Stomach smooth muscle (tissue), 2 donors: Measurements from ENCODE around the gene WDR20.
"Not testable (repeated sequence)": the region's sequence is repeated elsewhere in the genome, so short reads cannot be mapped to it uniquely, and the experiment has no call there.

Experiments used
- H3K27ac ChIP-seq: one replicate; pipeline ENCODE4 v1.7.0; 2013; ENCODE audit warnings: mild to moderate bottlenecking, low read length, inconsistent platforms
- H3K27me3 ChIP-seq, 2 donors: one replicate each; pipeline ENCODE4 v1.7.0; 2013; ENCODE audit warnings: low read length in 2 of 2; ENCODE audit not compliant: insufficient read depth in 2 of 2, control insufficient read depth in 1 of 2
- H3K36me3 ChIP-seq, 2 donors: one replicate each; pipeline ENCODE4 v1.7.0; 2013; ENCODE audit warnings: low read length in 2 of 2; ENCODE audit not compliant: control insufficient read depth in 2 of 2, insufficient read depth in 2 of 2
- H3K4me1 ChIP-seq: one replicate; pipeline ENCODE4 v1.7.0; 2013; ENCODE audit warnings: low read length; ENCODE audit not compliant: control insufficient read depth, insufficient read depth
- H3K4me3 ChIP-seq, 2 donors: one replicate each; pipeline ENCODE4 v1.7.0; 2013; ENCODE audit warnings: low read length in 2 of 2
- H3K9ac ChIP-seq, 2 donors: one replicate each; pipeline ENCODE4 v1.7.0; 2013; ENCODE audit warnings: low read length in 2 of 2, mild to moderate bottlenecking in 1 of 2
- H3K9me3 ChIP-seq, 2 donors: one replicate each; pipeline ENCODE4 v1.7.0; 2013; ENCODE audit warnings: low read length in 2 of 2; ENCODE audit not compliant: control insufficient read depth in 2 of 2
- donor health status: healthy.
- donor health status: Pancreatic carcinoma.

Gene WDR20

GRCh38 chr14:102105369-102105768, 34.3 kb upstream of the WDR20 start:
- Histone ChIP-seq H3K27ac (no peak overlapping the region), H3K4me1 (no peaks in the 10 kb centered on the region), H3K9ac (no peak overlapping the region), H3K9me3 (no peaks in the 10 kb centered on the region), H3K4me3 (no peak overlapping the region), H3K27me3 (no peaks in the 10 kb centered on the region), H3K36me3 (peaks cover 0 to 6% of the 10 kb centered on the region in 2 donors)

- not testable (repeated sequence) for H3K9me3 ChIP-seq, H3K27ac ChIP-seq, H3K4me3 ChIP-seq, H3K27me3 ChIP-seq, H3K9ac ChIP-seq, H3K4me1 ChIP-seq, H3K36me3 ChIP-seq
Observed at GRCh38 chr14:102109332-102109731, 30.4 kb upstream of the WDR20 start.

GRCh38 chr14:102111101-102111500, 28.6 kb upstream of the WDR20 start:
- Histone ChIP-seq H3K36me3 (no peaks in the 10 kb centered on the region), H3K9ac (no peak overlapping the region)

GRCh38 chr14:102116361-102117180, 23.1 kb upstream of the WDR20 start:
- Histone ChIP-seq H3K4me3 (no peak overlapping the region), H3K27ac (no peak overlapping the region), H3K9ac (no peak overlapping the region), H3K27me3 (no peaks in the 10 kb centered on the region), H3K4me1 (no peaks in the 10 kb centered on the region), H3K9me3 (no peaks in the 10 kb centered on the region), H3K36me3 (no peaks in the 10 kb centered on the region)

More at GRCh38 chr14:102111101-102111500, 28.6 kb upstream of the WDR20 start:
- H3K4me1 ChIP-seq = no peaks in the 10 kb centered on the region
- H3K27me3 ChIP-seq = no peaks in the 10 kb centered on the region
- H3K9me3 ChIP-seq = no peaks in the 10 kb centered on the region
- no peak overlapping the region for H3K4me3 ChIP-seq
- no peak overlapping the region for H3K27ac ChIP-seq

DNA sequence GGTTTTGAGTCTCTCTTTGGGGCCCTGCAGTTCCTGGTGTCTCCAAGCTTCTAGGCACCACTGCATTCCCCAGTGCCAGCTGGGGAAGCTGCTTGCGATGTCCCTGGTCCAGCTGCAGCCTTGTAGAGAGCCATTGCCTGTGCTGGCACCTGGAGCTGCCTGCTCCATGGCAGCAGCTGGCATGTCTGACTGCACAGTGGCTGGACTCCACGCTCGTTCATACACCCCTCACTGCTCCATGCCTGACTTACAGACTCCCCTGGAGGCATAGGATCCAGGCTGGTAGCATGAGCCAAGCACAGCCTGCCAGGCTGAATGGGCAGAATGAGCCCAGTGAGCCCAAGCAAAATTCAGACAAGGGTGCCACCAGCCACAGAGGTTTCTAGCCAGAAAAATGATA, 21.8 kb upstream of the WDR20 start:
- no peaks in the 10 kb centered on the region for H3K9me3 ChIP-seq
- no peak overlapping the region for H3K27ac ChIP-seq
- no peaks in the 10 kb centered on the region for H3K27me3 ChIP-seq
- H3K36me3 ChIP-seq = no peaks in the 10 kb centered on the region
- H3K4me1 ChIP-seq = no peaks in the 10 kb centered on the region
- no peak overlapping the region for H3K9ac ChIP-seq
- H3K4me3 ChIP-seq = no peak overlapping the region

DNA sequence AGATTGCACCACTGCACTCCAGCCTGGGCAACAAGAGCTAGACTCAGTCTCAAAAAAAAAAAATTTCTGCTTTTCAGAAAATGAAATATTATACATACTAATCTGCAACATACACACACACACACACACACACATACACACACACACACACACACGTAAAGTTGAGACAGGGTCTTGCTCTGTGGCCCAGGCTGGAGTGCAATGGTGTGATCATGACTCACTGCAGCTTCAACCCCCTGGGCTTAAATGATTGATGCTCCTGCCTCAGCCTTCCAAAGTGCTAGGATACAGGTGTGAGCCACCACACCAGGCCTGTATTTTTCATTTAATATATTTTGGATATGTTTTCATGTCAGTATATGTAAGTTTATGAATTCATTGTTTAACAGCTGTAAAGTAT, 18.8 kb upstream of the WDR20 start:
- no peaks in the 10 kb centered on the region for H3K4me1 ChIP-seq
- no peak overlapping the region for H3K9ac ChIP-seq
- H3K4me3 ChIP-seq = no peak overlapping the region
- no peaks in the 10 kb centered on the region for H3K36me3 ChIP-seq
- no peaks in the 10 kb centered on the region for H3K27me3 ChIP-seq
- H3K27ac ChIP-seq = no peak overlapping the region
- no peaks in the 10 kb centered on the region for H3K9me3 ChIP-seq

DNA sequence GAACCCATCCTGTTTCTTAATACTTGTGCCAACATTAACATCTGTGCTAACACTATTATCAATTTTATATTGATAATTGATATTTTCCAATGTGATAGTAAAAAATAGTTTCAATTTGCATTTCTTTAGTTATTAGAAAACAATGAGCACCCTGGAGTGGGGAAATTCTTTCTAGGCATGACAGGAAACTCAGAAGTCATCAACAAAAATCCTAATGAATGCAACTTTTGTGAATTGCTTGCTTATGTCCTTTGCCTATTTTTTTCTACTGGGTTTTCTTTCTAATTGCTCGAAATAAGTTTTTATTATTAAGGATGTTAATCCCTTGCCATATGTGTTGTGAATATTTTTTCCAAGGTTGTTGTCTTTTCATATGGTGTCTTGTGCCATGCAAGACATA, 18.1 kb upstream of the WDR20 start:
- no peaks in the 10 kb centered on the region for H3K36me3 ChIP-seq
- no peaks in the 10 kb centered on the region for H3K9me3 ChIP-seq
- H3K4me3 ChIP-seq = no peak overlapping the region
- no peak overlapping the region for H3K9ac ChIP-seq
- H3K4me1 ChIP-seq = no peaks in the 10 kb centered on the region
- no peaks in the 10 kb centered on the region for H3K27me3 ChIP-seq
- H3K27ac ChIP-seq = no peak overlapping the region

- no peak overlapping the region for H3K27ac ChIP-seq
- no peaks in the 10 kb centered on the region for H3K36me3 ChIP-seq
- no peaks in the 10 kb centered on the region for H3K9me3 ChIP-seq
- H3K4me1 ChIP-seq = no peaks in the 10 kb centered on the region
- no peak overlapping the region for H3K4me3 ChIP-seq
- H3K27me3 ChIP-seq = no peaks in the 10 kb centered on the region
- no peak overlapping the region for H3K9ac ChIP-seq
Observed at GRCh38 chr14:102124419-102124818, 15.3 kb upstream of the WDR20 start.

GRCh38 chr14:102125546-102125945, 14.2 kb upstream of the WDR20 start:
- no peaks in the 10 kb centered on the region for H3K27me3 ChIP-seq
- H3K4me3 ChIP-seq = no peak overlapping the region
- H3K4me1 ChIP-seq = no peaks in the 10 kb centered on the region
- no peaks in the 10 kb centered on the region for H3K36me3 ChIP-seq
- no peak overlapping the region for H3K27ac ChIP-seq
- H3K9me3 ChIP-seq = no peaks in the 10 kb centered on the region
- H3K9ac ChIP-seq = no peak overlapping the region

DNA sequence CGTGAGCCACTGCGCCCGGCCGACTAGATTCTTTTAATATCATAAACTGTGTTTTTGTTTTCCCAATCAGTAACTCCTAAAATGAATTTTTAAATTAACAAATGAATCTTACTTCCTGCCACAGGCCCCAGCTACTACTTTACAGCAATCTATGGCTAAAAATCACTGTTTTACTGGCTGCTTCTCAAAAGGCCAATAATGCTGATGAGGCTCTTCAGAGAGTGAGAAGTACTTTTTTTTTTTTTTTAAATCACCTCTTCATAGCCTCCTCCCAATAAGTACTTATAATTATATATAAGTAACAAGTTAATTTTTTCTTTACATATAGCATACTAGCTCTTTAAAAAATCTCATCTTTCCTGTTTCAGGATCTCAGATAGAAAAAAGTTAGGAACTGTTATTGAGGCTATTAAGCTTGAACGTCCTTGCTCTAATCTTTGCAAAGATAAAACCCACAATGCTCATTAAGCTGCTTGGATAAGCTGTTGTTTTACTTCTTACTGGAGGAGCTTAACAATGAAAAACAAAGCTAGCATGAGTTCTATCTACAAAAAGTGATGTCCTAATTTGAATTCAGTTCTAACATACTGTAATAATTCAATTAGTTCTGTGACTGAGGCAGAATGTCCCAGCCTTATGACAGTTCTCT, 12.8 kb upstream of the WDR20 start:
- Histone ChIP-seq H3K27ac (no peak overlapping the region), H3K9me3 (no peaks in the 10 kb centered on the region), H3K9ac (no peak overlapping the region), H3K27me3 (no peaks in the 10 kb centered on the region), H3K4me1 (no peaks in the 10 kb centered on the region), H3K4me3 (no peak overlapping the region), H3K36me3 (peaks cover 0 to 2% of the 10 kb centered on the region in 2 donors)

DNA sequence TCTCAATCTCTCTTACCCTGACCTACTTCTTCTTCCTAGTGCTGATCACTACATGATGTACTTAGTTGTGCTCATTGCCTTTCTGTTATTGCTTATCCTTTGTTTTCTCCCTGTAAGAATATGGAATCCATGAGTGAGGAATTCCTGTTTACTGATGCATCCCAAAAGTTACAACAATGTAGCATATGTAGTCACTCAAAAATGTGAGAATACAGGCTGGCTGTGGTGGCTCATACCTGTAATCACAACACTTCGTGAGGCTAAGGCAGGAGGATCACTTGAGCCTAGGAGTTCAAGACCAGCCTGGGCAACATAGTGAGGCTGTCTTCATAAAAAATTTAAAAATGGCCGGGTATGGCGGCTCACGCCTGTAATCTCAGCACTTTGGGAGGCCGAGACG, 8.0 kb upstream of the WDR20 start:
- no peaks in the 10 kb centered on the region for H3K4me1 ChIP-seq
- peaks cover 0 to 2% of the 10 kb centered on the region in 2 donors for H3K36me3 ChIP-seq
- no peak overlapping the region for H3K4me3 ChIP-seq
- H3K27me3 ChIP-seq = no peaks in the 10 kb centered on the region
- no peak overlapping the region for H3K27ac ChIP-seq
- no peak overlapping the region for H3K9ac ChIP-seq
- H3K9me3 ChIP-seq = no peaks in the 10 kb centered on the region
